Gastrocnemius medialis (tissue), 4 donors: ENCODE measurements around the gene NEDD4L. TPM values are rescaled to one million over a fixed set of nuclear protein-coding genes. Genes with fewer than 3 reads are reported as not detected.

Source experiments
- ATAC-seq, 2 donors: fragments of 150-250 bp; one replicate each; pipeline ENCODE4 v1.9.1; 2016
- DNase-seq, 2 donors: peaks; one replicate each; pipeline ENCODE4 v3.0.0-alpha.2; 2019
- H3K27ac ChIP-seq, 4 donors: fragments of 200-600 bp; sonication (generic); 1 replicate in 1 of 4; 2 replicates in 3 of 4; pipeline ENCODE4 v1.5.1; 2016 to 2018; ENCODE audit warnings: mild to moderate bottlenecking in 2 of 4, moderate library complexity in 1 of 4
- H3K27me3 ChIP-seq, 3 donors: fragments of 200-600 bp; sonication (generic) in 2 of 3; 1 replicate in 1 of 3; 2 replicates in 2 of 3; pipeline versions ENCODE4 v1.5.1 to v1.6.0; 2016 to 2019; ENCODE audit warnings: mild to moderate bottlenecking in 1 of 3, moderate library complexity in 1 of 3
- H3K36me3 ChIP-seq, 2 donors: fragments of 200-600 bp; sonication (generic) in 1 of 2; one replicate each; pipeline ENCODE4 v1.5.1; 2017 to 2018
- H3K4me1 ChIP-seq, 2 donors: fragments of 200-600 bp; sonication (generic) in 1 of 2; one replicate each; pipeline ENCODE4 v1.5.1; 2016 to 2017; ENCODE audit warnings: mild to moderate bottlenecking in 2 of 2
- H3K4me3 ChIP-seq, 4 donors: fragments of 200-600 bp; sonication (generic) in 3 of 4; 1 replicate in 1 of 4; 2 replicates in 3 of 4; pipeline ENCODE4 v1.5.1; 2016 to 2019; ENCODE audit warnings: mild to moderate bottlenecking in 2 of 4
- H3K9me3 ChIP-seq, 3 donors: fragments of 200-600 bp; sonication (generic) in 2 of 3; 1 replicate in 1 of 3; 2 replicates in 2 of 3; pipeline ENCODE4 v1.5.1; 2016 to 2019
- CTCF ChIP-seq, 5 experiments: fragments of 450-650 bp in 3 of 5; fragments of 200-600 bp in 2 of 5; sonication (generic) in 2 of 5; IDR thresholded peaks in 4 of 5; conservative IDR thresholded peaks in 1 of 5; 1 replicate in 4 of 5; 2 replicates in 1 of 5; pipeline ENCODE4 v1.5.1; 2016 to 2019; ENCODE audit warnings: antibody characterized with exemption in 5 of 5, mild to moderate bottlenecking in 3 of 5, moderate library complexity in 3 of 5
- POLR2A ChIP-seq, 2 donors: fragments of 450-650 bp; IDR thresholded peaks; one replicate each; pipeline ENCODE4 v1.6.1; 2017; ENCODE audit warnings: antibody characterized with exemption in 2 of 2, mild to moderate bottlenecking in 2 of 2, moderate library complexity in 2 of 2
- in situ Hi-C, 4 donors: fragments of 200-750 bp; cut with MboI; loops; one replicate each; pipeline versions ENCODE4 v1.15.0 to v1.8.0; 2017; ENCODE audit warnings: low sequenced_read_pairs in 4 of 4
- intact Hi-C: fragments of 100-400 bp; cut with DNase I; formaldehyde crosslinking; loops from one replicate; pipeline ENCODE4 v1.15.1; 2023; ENCODE audit warnings: low total_unique reads
- total RNA-seq, 4 donors: library from RNA; depleted of rRNA; stranded (reverse); fragments of >200 nt; gene quantifications; one replicate each; pipeline versions ENCODE4 v1.1.0 to v1.2.3, GENCODE V29; 2016

NEDD4L gene
- total RNA-seq, 4 donors from 2014 or later: 27.4 to 81.5 (median 51.5) TPM

- H3K27ac ChIP-seq: no peak overlapping the region
- intact Hi-C loops (no loop called here), in situ Hi-C loops (no loop called here)
- DNase-seq: no peak
- no peak for ATAC-seq
- H3K27me3 ChIP-seq: no peaks in the 10 kb centered on the region
- H3K9me3 ChIP-seq: no peaks in the 10 kb centered on the region
- H3K4me3 ChIP-seq: no peak overlapping the region
- H3K4me1 ChIP-seq: peaks cover 0 to 6% of the 10 kb centered on the region in 2 donors
- TF ChIP-seq POLR2A (IDR thresholded peaks at IDR 0.05): no peak
- no peak for TF ChIP-seq CTCF (IDR thresholded peaks at IDR 0.05 in 4 of 5, conservative IDR thresholded peaks at IDR 0.05 in 1 of 5)
- H3K36me3 ChIP-seq: no peaks in the 10 kb centered on the region
Measured at GRCh38 chr18:58093311-58093803, 49.3 kb downstream of the NEDD4L start.

GRCh38 chr18:58095222-58095621, 51.2 kb downstream of the NEDD4L start:
- DNase-seq: no peak
- intact Hi-C loops: no loop called here
- H3K27me3 ChIP-seq: no peaks in the 10 kb centered on the region
- no peaks in the 10 kb centered on the region for H3K9me3 ChIP-seq
- no peak overlapping the region for H3K4me3 ChIP-seq
- no peak for ATAC-seq
- H3K36me3 ChIP-seq: no peaks in the 10 kb centered on the region
- TF ChIP-seq CTCF (IDR thresholded peaks at IDR 0.05 in 4 of 5, conservative IDR thresholded peaks at IDR 0.05 in 1 of 5) (no peak), POLR2A (IDR thresholded peaks at IDR 0.05) (no peak)
- no peak overlapping the region for H3K27ac ChIP-seq
- in situ Hi-C loops: no loop called here
- peaks cover 0 to 6% of the 10 kb centered on the region in 2 donors for H3K4me1 ChIP-seq

- DNase-seq (no peak), ATAC-seq (no peak)
- Histone ChIP-seq H3K27me3 (no peaks in the 10 kb centered on the region), H3K4me3 (no peak overlapping the region), H3K36me3 (no peaks in the 10 kb centered on the region), H3K27ac (no peak overlapping the region), H3K9me3 (no peaks in the 10 kb centered on the region), H3K4me1 (peaks cover 0 to 6% of the 10 kb centered on the region in 2 donors)
- intact Hi-C loops: no loop called here
- TF ChIP-seq POLR2A (IDR thresholded peaks at IDR 0.05) (no peak), CTCF (IDR thresholded peaks at IDR 0.05 in 4 of 5, conservative IDR thresholded peaks at IDR 0.05 in 1 of 5) (no peak)
- in situ Hi-C loops: no loop called here
Measured at GRCh38 chr18:58095655-58096054, 51.6 kb downstream of the NEDD4L start.

- no peak overlapping the region for H3K27ac ChIP-seq
- intact Hi-C loops: no loop called here
- no peaks in the 10 kb centered on the region for H3K36me3 ChIP-seq
- TF ChIP-seq POLR2A (IDR thresholded peaks at IDR 0.05) (no peak), CTCF (IDR thresholded peaks at IDR 0.05 in 4 of 5, conservative IDR thresholded peaks at IDR 0.05 in 1 of 5) (no peak)
- H3K9me3 ChIP-seq: no peaks in the 10 kb centered on the region
- H3K4me3 ChIP-seq: no peak overlapping the region
- H3K27me3 ChIP-seq: no peaks in the 10 kb centered on the region
- in situ Hi-C loops: no loop called here
- ATAC-seq (no peak), DNase-seq (no peak)
- peaks cover 0 to 6% of the 10 kb centered on the region in 2 donors for H3K4me1 ChIP-seq
Measured at GRCh38 chr18:58096658-58097057, 52.6 kb downstream of the NEDD4L start.
